CD14-positive monocyte (primary cell): ENCODE measurements around the gene NCKAP1. TPM values are rescaled to one million over a fixed set of nuclear protein-coding genes. Genes with fewer than 3 reads are reported as not detected.

Experiments used
- DNase-seq, 3 donors: peaks; one replicate each; pipeline ENCODE4 v3.0.0-alpha.2; 2011 to 2022
- H2AFZ ChIP-seq: 2 replicates; pipeline ENCODE4 v1.6.0; 2012; ENCODE audit warnings: mild to moderate bottlenecking, low read depth, low read length, inconsistent platforms; ENCODE audit not compliant: insufficient read depth, poor library complexity, severe bottlenecking
- H3K27ac ChIP-seq, 2 donors: 1 replicate in 1 of 2; 2 replicates in 1 of 2; pipeline ENCODE4 v1.5.1; 2012 to 2013; ENCODE audit warnings: low read length in 2 of 2, control low read depth in 1 of 2, inconsistent platforms in 1 of 2, low read depth in 1 of 2, mild to moderate bottlenecking in 1 of 2
- H3K27me3 ChIP-seq, 2 donors: one replicate each; pipeline versions ENCODE4 v1.6.0 to v1.6.1; 2011 to 2013; ENCODE audit warnings: low read length in 2 of 2; ENCODE audit not compliant: control insufficient read depth in 2 of 2, insufficient read depth in 2 of 2
- H3K36me3 ChIP-seq, 2 donors: replicated peaks in 1 of 2; 1 replicate in 1 of 2; 2 replicates in 1 of 2; pipeline versions ENCODE4 v1.5.1 to v1.6.1; 2012 to 2013; ENCODE audit warnings: low read length in 2 of 2, control low read depth in 1 of 2, inconsistent platforms in 1 of 2, mild to moderate bottlenecking in 1 of 2; ENCODE audit not compliant: insufficient read depth in 2 of 2, control insufficient read depth in 1 of 2
- H3K4me1 ChIP-seq, 2 donors: 1 replicate in 1 of 2; 2 replicates in 1 of 2; pipeline versions ENCODE4 v1.5.1 to v1.6.1; 2012 to 2013; ENCODE audit warnings: low read length in 2 of 2, control low read depth in 1 of 2, inconsistent platforms in 1 of 2, mild to moderate bottlenecking in 1 of 2, moderate library complexity in 1 of 2; ENCODE audit not compliant: insufficient read depth in 2 of 2, control insufficient read depth in 1 of 2
- H3K4me2 ChIP-seq: replicated peaks from 2 replicates; pipeline ENCODE3; 2012; ENCODE audit warnings: low read length, moderate library complexity, mild to moderate bottlenecking; ENCODE audit not compliant: poor library complexity, severe bottlenecking; ENCODE audit errors: extremely low read depth
- H3K4me3 ChIP-seq, 3 experiments: fragments of 200-600 bp in 1 of 3; sonication (generic) in 1 of 3; replicated peaks in 1 of 3; 1 replicate in 2 of 3; 2 replicates in 1 of 3; pipeline ENCODE4 v1.5.1; 2011 to 2013; ENCODE audit warnings: low read length in 3 of 3, mild to moderate bottlenecking in 3 of 3, control low read depth in 2 of 3, low read depth in 2 of 3, inconsistent platforms in 1 of 3, moderate library complexity in 1 of 3
- H3K79me2 ChIP-seq: 2 replicates; pipeline ENCODE4 v1.6.0; 2012; ENCODE audit warnings: mild to moderate bottlenecking, control low read depth, inconsistent platforms, low read length, moderate library complexity; ENCODE audit not compliant: insufficient read depth
- H3K9ac ChIP-seq: 2 replicates; pipeline ENCODE4 v1.6.0; 2017; ENCODE audit warnings: low read length, mild to moderate bottlenecking; ENCODE audit not compliant: insufficient read depth, poor library complexity, severe bottlenecking
- H3K9me3 ChIP-seq, 2 donors: replicated peaks in 1 of 2; 1 replicate in 1 of 2; 2 replicates in 1 of 2; pipeline versions ENCODE4 v1.5.1 to v1.6.1; 2012 to 2013; ENCODE audit warnings: low read length in 2 of 2, control low read depth in 1 of 2; ENCODE audit not compliant: control insufficient read depth in 1 of 2, insufficient read depth in 1 of 2
- H4K20me1 ChIP-seq: 2 replicates; pipeline ENCODE4 v1.6.0; 2012; ENCODE audit warnings: mild to moderate bottlenecking, low read length, control low read depth, moderate library complexity; ENCODE audit not compliant: insufficient read depth
- H3K27ac Mint-ChIP-seq, 7 donors: one replicate each; pipeline ENCODE4 v1.8.0; 2020; ENCODE audit warnings: mild to moderate bottlenecking in 7 of 7, mixed read lengths in 7 of 7, moderate library complexity in 6 of 7, inconsistent platforms in 2 of 7
- H3K27me3 Mint-ChIP-seq, 3 donors: one replicate each; pipeline ENCODE4 v1.8.0; 2021 to 2022; ENCODE audit warnings: low read depth in 3 of 3, mild to moderate bottlenecking in 3 of 3, mixed read lengths in 3 of 3, moderate library complexity in 3 of 3, inconsistent platforms in 1 of 3
- H3K36me3 Mint-ChIP-seq, 2 donors: one replicate each; pipeline ENCODE4 v1.8.0; 2020; ENCODE audit warnings: mixed read lengths in 2 of 2, inconsistent platforms in 1 of 2, mild to moderate bottlenecking in 1 of 2
- H3K4me1 Mint-ChIP-seq: one replicate; pipeline ENCODE4 v1.8.0; 2020; ENCODE audit warnings: mild to moderate bottlenecking, mixed read lengths
- H3K4me3 Mint-ChIP-seq, 2 donors: one replicate each; pipeline ENCODE4 v1.8.0; 2020; ENCODE audit warnings: mild to moderate bottlenecking in 2 of 2, mixed read lengths in 2 of 2, moderate library complexity in 1 of 2
- H3K9me3 Mint-ChIP-seq, 7 donors: one replicate each; pipeline ENCODE4 v1.8.0; 2020 to 2022; ENCODE audit warnings: mixed read lengths in 7 of 7, mild to moderate bottlenecking in 6 of 7, moderate library complexity in 6 of 7, inconsistent platforms in 2 of 7
- CTCF ChIP-seq: fragments of 200-600 bp; IDR thresholded peaks from one replicate; pipeline ENCODE4 v1.8.0; 2022; ENCODE audit warnings: antibody characterized with exemption, mild to moderate bottlenecking
- WGBS: methylation state at CpG from one replicate; pipeline ENCODE4 v1.1.5; 2013; ENCODE audit warnings: missing lambda C conversion rate; ENCODE audit not compliant: insufficient coverage; 5-methylcytosine and 5-hydroxymethylcytosine counted together
- intact Hi-C, 2 donors: fragments of 100-400 bp; cut with micrococcal nuclease; formaldehyde crosslinking; loops; one replicate each; pipeline versions ENCODE4 v1.15.0 to v1.15.1; 2023
- polyA plus RNA-seq, 3 donors: library from polyadenylated mRNA; depleted of rRNA in 1 of 3; unstranded in 2 of 3; stranded (reverse) in 1 of 3; fragments of 300-500 nt in 2 of 3; fragments of >200 nt in 1 of 3; fragmentation: Illumina TruSeq in 2 of 3; gene quantifications; 1 replicate in 2 of 3; 2 replicates in 1 of 3; pipeline ENCODE4 v1.2.3, GENCODE V29; 2012 to 2021

Gene NCKAP1
- polyA plus RNA-seq, 3 donors = 0.01 TPM; not detected in 2

GRCh38 chr2:182890305-182890704 lies 148.0 kb downstream of the NCKAP1 start:
- H3K4me1 ChIP-seq = no peaks in the 10 kb centered on the region
- no peaks in the 10 kb centered on the region for H3K79me2 ChIP-seq
- H3K4me2 ChIP-seq = no peak overlapping the region
- WGBS = 100% methylated on average over 3 of the region's 7 CpGs
- H3K9ac ChIP-seq = no peak overlapping the region
- DNase-seq = no peak
- intact Hi-C loops = no loop called here
- H3K4me1 Mint-ChIP-seq = no peaks in the 10 kb centered on the region
- no peaks in the 10 kb centered on the region for H3K36me3 Mint-ChIP-seq
- H3K36me3 ChIP-seq = no peaks in the 10 kb centered on the region
- H3K27me3 Mint-ChIP-seq = peaks cover 1 to 2% (median 1%) of the 10 kb centered on the region in 3 donors
- no peak overlapping the region for H3K4me3 Mint-ChIP-seq
- H3K9me3 ChIP-seq = peaks cover 5 to 8% of the 10 kb centered on the region in 2 donors
- no peak overlapping the region for H3K4me3 ChIP-seq
- TF ChIP-seq CTCF = no peak
- H4K20me1 ChIP-seq = no peaks in the 10 kb centered on the region
- H2AFZ ChIP-seq = no peak overlapping the region
- no peak overlapping the region for H3K27ac Mint-ChIP-seq
- no peak overlapping the region for H3K27ac ChIP-seq
- no peaks in the 10 kb centered on the region for H3K27me3 ChIP-seq
- peaks cover 0 to 11% (median 5%) of the 10 kb centered on the region in 7 donors for H3K9me3 Mint-ChIP-seq

- DNase-seq = no peak
- Mint-ChIP-seq H3K27me3 (peaks cover 1 to 4% (median 1%) of the 10 kb centered on the region in 3 donors), H3K4me3 (no peak overlapping the region), H3K4me1 (no peaks in the 10 kb centered on the region), H3K9me3 (no peaks in the 10 kb centered on the region), H3K27ac (no peak overlapping the region), H3K36me3 (no peaks in the 10 kb centered on the region)
- no peaks in the 10 kb centered on the region for H3K27me3 ChIP-seq
- H4K20me1 ChIP-seq = no peaks in the 10 kb centered on the region
- H3K4me2 ChIP-seq = no peak overlapping the region
- TF ChIP-seq CTCF = no peak
- no CpG with 5 or more reads among the region's 4 CpGs for WGBS
- H2AFZ ChIP-seq = no peak overlapping the region
- no peak overlapping the region for H3K4me3 ChIP-seq
- H3K27ac ChIP-seq = no peak overlapping the region
- H3K9me3 ChIP-seq = no peaks in the 10 kb centered on the region
- H3K9ac ChIP-seq = no peak overlapping the region
- H3K4me1 ChIP-seq = no peaks in the 10 kb centered on the region
- no peaks in the 10 kb centered on the region for H3K79me2 ChIP-seq
- no peaks in the 10 kb centered on the region for H3K36me3 ChIP-seq
- intact Hi-C loops = no loop called here
Measured at GRCh38 chr2:182887753-182888415, 150.4 kb downstream of the NCKAP1 start.
